GM23248 (cell line): Measurements from ENCODE around the gene CDS2.

ENCODE experiments used
- EZH2 ChIP-seq: fragments of 200-600 bp; sonication (generic); IDR thresholded peaks from 2 replicates; pipeline ENCODE4 v1.6.1; 2018; ENCODE audit warnings: antibody characterized with exemption, mild to moderate bottlenecking; ENCODE audit not compliant: insufficient read depth, poor library complexity, severe bottlenecking
- EZH2phosphoT487 ChIP-seq: fragments of 200-600 bp; sonication (generic); IDR thresholded peaks from 2 replicates; pipeline ENCODE4 v1.6.1; 2018; ENCODE audit warnings: antibody characterized with exemption, moderate library complexity, mild to moderate bottlenecking, low read depth; ENCODE audit not compliant: insufficient read depth

GRCh38 chr20:5190444-5190843, 63.6 kb downstream of the CDS2 start:
- TF ChIP-seq EZH2 (no peak), EZH2phosphoT487 (no peak)
